Stomach smooth muscle (tissue), 2 donors: ENCODE measurements around the gene KCNK6.

ENCODE experiments used
- H3K27ac ChIP-seq: one replicate; pipeline ENCODE4 v1.7.0; 2013; ENCODE audit warnings: mild to moderate bottlenecking, low read length, inconsistent platforms
- H3K27me3 ChIP-seq, 2 donors: one replicate each; pipeline ENCODE4 v1.7.0; 2013; ENCODE audit warnings: low read length in 2 of 2; ENCODE audit not compliant: insufficient read depth in 2 of 2, control insufficient read depth in 1 of 2
- H3K36me3 ChIP-seq, 2 donors: one replicate each; pipeline ENCODE4 v1.7.0; 2013; ENCODE audit warnings: low read length in 2 of 2; ENCODE audit not compliant: control insufficient read depth in 2 of 2, insufficient read depth in 2 of 2
- H3K4me1 ChIP-seq: one replicate; pipeline ENCODE4 v1.7.0; 2013; ENCODE audit warnings: low read length; ENCODE audit not compliant: control insufficient read depth, insufficient read depth
- H3K4me3 ChIP-seq, 2 donors: one replicate each; pipeline ENCODE4 v1.7.0; 2013; ENCODE audit warnings: low read length in 2 of 2
- H3K9ac ChIP-seq, 2 donors: one replicate each; pipeline ENCODE4 v1.7.0; 2013; ENCODE audit warnings: low read length in 2 of 2, mild to moderate bottlenecking in 1 of 2
- H3K9me3 ChIP-seq, 2 donors: one replicate each; pipeline ENCODE4 v1.7.0; 2013; ENCODE audit warnings: low read length in 2 of 2; ENCODE audit not compliant: control insufficient read depth in 2 of 2
- donor health status: healthy.
- donor health status: Pancreatic carcinoma.

The KCNK6 gene

GRCh38 chr19:38309615-38310278 is 9.9 kb upstream of the KCNK6 start:
- H3K36me3 ChIP-seq: peaks cover 5 to 18% of the 10 kb centered on the region in 2 donors

GRCh38 chr19:38310279-38310670 is 9.4 kb upstream of the KCNK6 start:
- peaks cover 3% of the 10 kb centered on the region for H3K4me1 ChIP-seq
- H3K27me3 ChIP-seq: no peaks in the 10 kb centered on the region
- no peak overlapping the region for H3K4me3 ChIP-seq
- no peak overlapping the region for H3K9ac ChIP-seq
- H3K27ac ChIP-seq: no peak overlapping the region
- H3K9me3 ChIP-seq: no peaks in the 10 kb centered on the region
- peaks cover 5 to 16% of the 10 kb centered on the region in 2 donors for H3K36me3 ChIP-seq

More at GRCh38 chr19:38309615-38310278, 9.9 kb upstream of the KCNK6 start:
- Histone ChIP-seq H3K27me3 (no peaks in the 10 kb centered on the region), H3K4me1 (no peaks in the 10 kb centered on the region), H3K9me3 (no peaks in the 10 kb centered on the region), H3K4me3 (no peak overlapping the region), H3K27ac (no peak overlapping the region), H3K9ac (no peak overlapping the region)

GRCh38 chr19:38310986-38311385 is 8.7 kb upstream of the KCNK6 start:
- no peak overlapping the region for H3K4me3 ChIP-seq
- no peaks in the 10 kb centered on the region for H3K9me3 ChIP-seq
- H3K9ac ChIP-seq: no peak overlapping the region
- H3K4me1 ChIP-seq: peaks cover 5% of the 10 kb centered on the region
- H3K27ac ChIP-seq: no peak overlapping the region
- H3K27me3 ChIP-seq: no peaks in the 10 kb centered on the region
- peaks cover 5 to 16% of the 10 kb centered on the region in 2 donors for H3K36me3 ChIP-seq

- Histone ChIP-seq H3K9me3 (no peaks in the 10 kb centered on the region), H3K4me1 (peaks cover 36% of the 10 kb centered on the region), H3K4me3 (peak within 1 kb of the TSS; percentile 83 to 88), H3K36me3 (no peaks in the 10 kb centered on the region), H3K27me3 (no peaks in the 10 kb centered on the region), H3K27ac (peak within 1 kb of the TSS; percentile 76), H3K9ac (peak within 1 kb of the TSS; percentile 79 to 81)
Observed at GRCh38 chr19:38315657-38316476, 3.8 kb upstream of the KCNK6 start, which contains the start of gene YIF1B. YIF1B (minus strand) TSS chr19:38315947; CDS start chr19:38315917, 30 bp downstream.

GRCh38 chr19:38316477-38317067 is 3.1 kb upstream of the KCNK6 start:
- Histone ChIP-seq H3K4me1 (peaks cover 43% of the 10 kb centered on the region), H3K4me3 (peak overlapping the region; percentile 71 to 72), H3K9me3 (no peaks in the 10 kb centered on the region)

GRCh38 chr19:38317104-38317612 is 2.5 kb upstream of the KCNK6 start:
- Histone ChIP-seq H3K9me3 (no peaks in the 10 kb centered on the region), H3K9ac (no peak overlapping the region), H3K27ac (peak overlapping the region; percentile 76), H3K4me3 (no peak overlapping the region), H3K36me3 (no peaks in the 10 kb centered on the region), H3K27me3 (no peaks in the 10 kb centered on the region), H3K4me1 (peaks cover 48% of the 10 kb centered on the region)

More at GRCh38 chr19:38316477-38317067, 3.1 kb upstream of the KCNK6 start:
- Histone ChIP-seq H3K9ac (peak overlapping the region; percentile 60 to 68), H3K27me3 (no peaks in the 10 kb centered on the region), H3K27ac (peak overlapping the region; percentile 76), H3K36me3 (no peaks in the 10 kb centered on the region)

- Histone ChIP-seq H3K4me3 (peak overlapping the region; percentile 61 to 81), H3K27ac (peak overlapping the region; percentile 90), H3K9ac (peak overlapping the region in 1 of 2 donors; percentile 67), H3K4me1 (peaks cover 55% of the 10 kb centered on the region), H3K27me3 (no peaks in the 10 kb centered on the region), H3K9me3 (no peaks in the 10 kb centered on the region), H3K36me3 (no peaks in the 10 kb centered on the region)
Observed at GRCh38 chr19:38318660-38319059, 985 bp upstream of the KCNK6 start.

- Histone ChIP-seq H3K9me3 (no peaks in the 10 kb centered on the region), H3K4me1 (peaks cover 50% of the 10 kb centered on the region), H3K36me3 (peaks cover 0 to 8% of the 10 kb centered on the region in 2 donors), H3K27ac (peak overlapping the region; percentile 90), H3K9ac (peak overlapping the region in 1 of 2 donors; percentile 67), H3K27me3 (no peaks in the 10 kb centered on the region), H3K4me3 (peak overlapping the region; percentile 61 to 81)
Observed at GRCh38 chr19:38320969-38321339, 1.3 kb downstream of the KCNK6 start.

- Histone ChIP-seq H3K9me3 (no peaks in the 10 kb centered on the region), H3K27ac (peak overlapping the region; percentile 90), H3K36me3 (peaks cover 0 to 10% of the 10 kb centered on the region in 2 donors), H3K27me3 (no peaks in the 10 kb centered on the region), H3K4me3 (peak overlapping the region in 1 of 2 donors; percentile 81), H3K9ac (peak overlapping the region in 1 of 2 donors; percentile 67), H3K4me1 (peaks cover 44% of the 10 kb centered on the region)
Observed at GRCh38 chr19:38321646-38322196, 2.1 kb downstream of the KCNK6 start.

- Histone ChIP-seq H3K9ac (no peak overlapping the region), H3K27me3 (no peaks in the 10 kb centered on the region), H3K4me1 (peaks cover 43% of the 10 kb centered on the region), H3K36me3 (peaks cover 10 to 26% of the 10 kb centered on the region in 2 donors), H3K4me3 (no peak overlapping the region), H3K27ac (no peak overlapping the region), H3K9me3 (no peaks in the 10 kb centered on the region)
Observed at GRCh38 chr19:38323291-38323690, 3.6 kb downstream of the KCNK6 start.
